Measurements from ENCODE around the gene CDKN2B. TPM values are rescaled to one million over a fixed set of nuclear protein-coding genes. Genes with fewer than 3 reads are reported as not detected.

CDKN2B gene
- total and polyA plus RNA-seq, 2 of the 13 experiments (the other 11 are each of a cell fraction or from before 2014, with no cell fraction given): 1.4 to 1.5 TPM

DNA sequence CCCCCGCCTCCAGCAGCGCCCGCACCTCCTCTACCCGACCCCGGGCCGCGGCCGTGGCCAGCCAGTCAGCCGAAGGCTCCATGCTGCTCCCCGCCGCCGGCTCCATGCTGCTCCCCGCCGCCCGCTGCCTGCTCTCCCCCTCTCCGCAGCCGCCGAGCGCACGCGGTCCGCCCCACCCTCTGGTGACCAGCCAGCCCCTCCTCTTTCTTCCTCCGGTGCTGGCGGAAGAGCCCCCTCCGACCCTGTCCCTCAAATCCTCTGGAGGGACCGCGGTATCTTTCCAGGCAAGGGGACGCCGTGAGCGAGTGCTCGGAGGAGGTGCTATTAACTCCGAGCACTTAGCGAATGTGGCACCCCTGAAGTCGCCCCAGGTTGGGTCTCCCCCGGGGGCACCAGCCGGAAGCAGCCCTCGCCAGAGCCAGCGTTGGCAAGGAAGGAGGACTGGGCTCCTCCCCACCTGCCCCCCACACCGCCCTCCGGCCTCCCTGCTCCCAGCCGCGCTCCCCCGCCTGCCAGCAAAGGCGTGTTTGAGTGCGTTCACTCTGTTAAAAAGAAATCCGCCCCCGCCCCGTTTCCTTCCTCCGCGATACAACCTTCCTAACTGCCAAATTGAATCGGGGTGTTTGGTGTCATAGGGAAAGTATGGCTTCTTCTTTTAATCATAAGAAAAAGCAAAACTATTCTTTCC is 34.2 kb downstream of the CDKN2B start (continued):
- TF ChIP-seq, protein P1, sequence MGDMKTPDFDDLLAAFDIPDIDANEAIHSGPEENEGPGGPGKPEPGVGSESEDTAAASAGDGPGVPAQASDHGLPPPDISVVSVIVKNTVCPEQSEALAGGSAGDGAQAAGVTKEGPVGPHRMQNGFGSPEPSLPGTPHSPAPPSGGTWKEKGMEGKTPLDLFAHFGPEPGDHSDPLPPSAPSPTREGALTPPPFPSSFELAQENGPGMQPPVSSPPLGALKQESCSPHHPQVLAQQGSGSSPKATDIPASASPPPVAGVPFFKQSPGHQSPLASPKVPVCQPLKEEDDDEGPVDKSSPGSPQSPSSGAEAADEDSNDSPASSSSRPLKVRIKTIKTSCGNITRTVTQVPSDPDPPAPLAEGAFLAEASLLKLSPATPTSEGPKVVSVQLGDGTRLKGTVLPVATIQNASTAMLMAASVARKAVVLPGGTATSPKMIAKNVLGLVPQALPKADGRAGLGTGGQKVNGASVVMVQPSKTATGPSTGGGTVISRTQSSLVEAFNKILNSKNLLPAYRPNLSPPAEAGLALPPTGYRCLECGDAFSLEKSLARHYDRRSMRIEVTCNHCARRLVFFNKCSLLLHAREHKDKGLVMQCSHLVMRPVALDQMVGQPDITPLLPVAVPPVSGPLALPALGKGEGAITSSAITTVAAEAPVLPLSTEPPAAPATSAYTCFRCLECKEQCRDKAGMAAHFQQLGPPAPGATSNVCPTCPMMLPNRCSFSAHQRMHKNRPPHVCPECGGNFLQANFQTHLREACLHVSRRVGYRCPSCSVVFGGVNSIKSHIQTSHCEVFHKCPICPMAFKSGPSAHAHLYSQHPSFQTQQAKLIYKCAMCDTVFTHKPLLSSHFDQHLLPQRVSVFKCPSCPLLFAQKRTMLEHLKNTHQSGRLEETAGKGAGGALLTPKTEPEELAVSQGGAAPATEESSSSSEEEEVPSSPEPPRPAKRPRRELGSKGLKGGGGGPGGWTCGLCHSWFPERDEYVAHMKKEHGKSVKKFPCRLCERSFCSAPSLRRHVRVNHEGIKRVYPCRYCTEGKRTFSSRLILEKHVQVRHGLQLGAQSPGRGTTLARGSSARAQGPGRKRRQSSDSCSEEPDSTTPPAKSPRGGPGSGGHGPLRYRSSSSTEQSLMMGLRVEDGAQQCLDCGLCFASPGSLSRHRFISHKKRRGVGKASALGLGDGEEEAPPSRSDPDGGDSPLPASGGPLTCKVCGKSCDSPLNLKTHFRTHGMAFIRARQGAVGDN (CRISPR knock-in tag; IDR thresholded peaks at IDR 0.05): peak; percentile 79
- TF ChIP-seq, protein P2, sequence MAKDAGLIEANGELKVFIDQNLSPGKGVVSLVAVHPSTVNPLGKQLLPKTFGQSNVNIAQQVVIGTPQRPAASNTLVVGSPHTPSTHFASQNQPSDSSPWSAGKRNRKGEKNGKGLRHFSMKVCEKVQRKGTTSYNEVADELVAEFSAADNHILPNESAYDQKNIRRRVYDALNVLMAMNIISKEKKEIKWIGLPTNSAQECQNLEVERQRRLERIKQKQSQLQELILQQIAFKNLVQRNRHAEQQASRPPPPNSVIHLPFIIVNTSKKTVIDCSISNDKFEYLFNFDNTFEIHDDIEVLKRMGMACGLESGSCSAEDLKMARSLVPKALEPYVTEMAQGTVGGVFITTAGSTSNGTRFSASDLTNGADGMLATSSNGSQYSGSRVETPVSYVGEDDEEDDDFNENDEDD (CRISPR knock-in tag; IDR thresholded peaks at IDR 0.05; ENCODE audit: borderline replicate concordance): peak; percentile 51; the same call in 1 of the 2 replicates
- TF ChIP-seq ZNF564 (CRISPR knock-in tag; IDR thresholded peaks at IDR 0.05) (0 out of 2 replicates have a peak, but pooled peaks have one; percentile 42), EEA1 (CRISPR knock-in tag; IDR thresholded peaks at IDR 0.05; ENCODE audit: borderline replicate concordance) (no peak), ZNF431 (CRISPR knock-in tag; IDR thresholded peaks at IDR 0.05; ENCODE audit: borderline replicate concordance, low read depth) (no peak), ARNT2 (CRISPR knock-in tag; IDR thresholded peaks at IDR 0.05; ENCODE audit: low read depth) (peak; percentile 60), KDM2A (CRISPR knock-in tag; IDR thresholded peaks at IDR 0.05; ENCODE audit: borderline replicate concordance, low read depth) (peak; percentile 54; the same call in 1 of the 2 replicates), NRL (CRISPR knock-in tag; IDR thresholded peaks at IDR 0.05; ENCODE audit: borderline replicate concordance) (peak; percentile 49; the same call in 1 of the 2 replicates), TBX2 (CRISPR knock-in tag; IDR thresholded peaks at IDR 0.05; ENCODE audit: borderline replicate concordance) (no peak), MAFF (IDR thresholded peaks at IDR 0.05; ENCODE audit: low read depth, low read length) (no peak), SETDB1 (CRISPR knock-in tag; IDR thresholded peaks at IDR 0.05; ENCODE audit: borderline replicate concordance) (no peak)
- TF ChIP-seq, protein P3, sequence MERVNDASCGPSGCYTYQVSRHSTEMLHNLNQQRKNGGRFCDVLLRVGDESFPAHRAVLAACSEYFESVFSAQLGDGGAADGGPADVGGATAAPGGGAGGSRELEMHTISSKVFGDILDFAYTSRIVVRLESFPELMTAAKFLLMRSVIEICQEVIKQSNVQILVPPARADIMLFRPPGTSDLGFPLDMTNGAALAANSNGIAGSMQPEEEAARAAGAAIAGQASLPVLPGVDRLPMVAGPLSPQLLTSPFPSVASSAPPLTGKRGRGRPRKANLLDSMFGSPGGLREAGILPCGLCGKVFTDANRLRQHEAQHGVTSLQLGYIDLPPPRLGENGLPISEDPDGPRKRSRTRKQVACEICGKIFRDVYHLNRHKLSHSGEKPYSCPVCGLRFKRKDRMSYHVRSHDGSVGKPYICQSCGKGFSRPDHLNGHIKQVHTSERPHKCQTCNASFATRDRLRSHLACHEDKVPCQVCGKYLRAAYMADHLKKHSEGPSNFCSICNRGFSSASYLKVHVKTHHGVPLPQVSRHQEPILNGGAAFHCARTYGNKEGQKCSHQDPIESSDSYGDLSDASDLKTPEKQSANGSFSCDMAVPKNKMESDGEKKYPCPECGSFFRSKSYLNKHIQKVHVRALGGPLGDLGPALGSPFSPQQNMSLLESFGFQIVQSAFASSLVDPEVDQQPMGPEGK (CRISPR knock-in tag; IDR thresholded peaks at IDR 0.05): peak; percentile 68
- TF ChIP-seq, protein P4, sequence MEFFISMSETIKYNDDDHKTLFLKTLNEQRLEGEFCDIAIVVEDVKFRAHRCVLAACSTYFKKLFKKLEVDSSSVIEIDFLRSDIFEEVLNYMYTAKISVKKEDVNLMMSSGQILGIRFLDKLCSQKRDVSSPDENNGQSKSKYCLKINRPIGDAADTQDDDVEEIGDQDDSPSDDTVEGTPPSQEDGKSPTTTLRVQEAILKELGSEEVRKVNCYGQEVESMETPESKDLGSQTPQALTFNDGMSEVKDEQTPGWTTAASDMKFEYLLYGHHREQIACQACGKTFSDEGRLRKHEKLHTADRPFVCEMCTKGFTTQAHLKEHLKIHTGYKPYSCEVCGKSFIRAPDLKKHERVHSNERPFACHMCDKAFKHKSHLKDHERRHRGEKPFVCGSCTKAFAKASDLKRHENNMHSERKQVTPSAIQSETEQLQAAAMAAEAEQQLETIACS (CRISPR knock-in tag; IDR thresholded peaks at IDR 0.05): no peak
- TF ChIP-seq, protein P5, sequence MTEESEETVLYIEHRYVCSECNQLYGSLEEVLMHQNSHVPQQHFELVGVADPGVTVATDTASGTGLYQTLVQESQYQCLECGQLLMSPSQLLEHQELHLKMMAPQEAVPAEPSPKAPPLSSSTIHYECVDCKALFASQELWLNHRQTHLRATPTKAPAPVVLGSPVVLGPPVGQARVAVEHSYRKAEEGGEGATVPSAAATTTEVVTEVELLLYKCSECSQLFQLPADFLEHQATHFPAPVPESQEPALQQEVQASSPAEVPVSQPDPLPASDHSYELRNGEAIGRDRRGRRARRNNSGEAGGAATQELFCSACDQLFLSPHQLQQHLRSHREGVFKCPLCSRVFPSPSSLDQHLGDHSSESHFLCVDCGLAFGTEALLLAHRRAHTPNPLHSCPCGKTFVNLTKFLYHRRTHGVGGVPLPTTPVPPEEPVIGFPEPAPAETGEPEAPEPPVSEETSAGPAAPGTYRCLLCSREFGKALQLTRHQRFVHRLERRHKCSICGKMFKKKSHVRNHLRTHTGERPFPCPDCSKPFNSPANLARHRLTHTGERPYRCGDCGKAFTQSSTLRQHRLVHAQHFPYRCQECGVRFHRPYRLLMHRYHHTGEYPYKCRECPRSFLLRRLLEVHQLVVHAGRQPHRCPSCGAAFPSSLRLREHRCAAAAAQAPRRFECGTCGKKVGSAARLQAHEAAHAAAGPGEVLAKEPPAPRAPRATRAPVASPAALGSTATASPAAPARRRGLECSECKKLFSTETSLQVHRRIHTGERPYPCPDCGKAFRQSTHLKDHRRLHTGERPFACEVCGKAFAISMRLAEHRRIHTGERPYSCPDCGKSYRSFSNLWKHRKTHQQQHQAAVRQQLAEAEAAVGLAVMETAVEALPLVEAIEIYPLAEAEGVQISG (CRISPR knock-in tag; IDR thresholded peaks at IDR 0.05): peak; percentile 39
- TF ChIP-seq, protein P6, sequence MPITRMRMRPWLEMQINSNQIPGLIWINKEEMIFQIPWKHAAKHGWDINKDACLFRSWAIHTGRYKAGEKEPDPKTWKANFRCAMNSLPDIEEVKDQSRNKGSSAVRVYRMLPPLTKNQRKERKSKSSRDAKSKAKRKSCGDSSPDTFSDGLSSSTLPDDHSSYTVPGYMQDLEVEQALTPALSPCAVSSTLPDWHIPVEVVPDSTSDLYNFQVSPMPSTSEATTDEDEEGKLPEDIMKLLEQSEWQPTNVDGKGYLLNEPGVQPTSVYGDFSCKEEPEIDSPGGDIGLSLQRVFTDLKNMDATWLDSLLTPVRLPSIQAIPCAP (CRISPR knock-in tag; IDR thresholded peaks at IDR 0.05; ENCODE audit: low read depth): no peak
